ENCODE data around the gene MEA1. TPM values are rescaled to one million over a fixed set of nuclear protein-coding genes. Genes with fewer than 3 reads are reported as not detected.

Gene MEA1
- total RNA-seq, 1 experiment from 2014 or later, result 131 TPM

- Histone ChIP-seq H3K36me3 (ENCODE audit: low read depth, low read length) (peaks cover 16% of the 10 kb centered on the region; the same call in 1 of the 2 replicates), H3K27me3 (ENCODE audit: low read length) (no peaks in the 10 kb centered on the region), H3K79me2 (ENCODE audit: low read length) (peaks cover 44% of the 10 kb centered on the region), H4K20me1 (ENCODE audit: low read length) (peaks cover 6% of the 10 kb centered on the region; the same call in 1 of the 2 replicates), H3K4me2 (ENCODE audit: low read length) (no peak overlapping the region), H3K9ac (ENCODE audit: low read length) (no peak overlapping the region), H3K9me2 (replicated peaks; ENCODE audit: low read length) (no peaks in the 10 kb centered on the region), H3F3A (ENCODE audit: low read length, unreplicated experiment) (no peaks in the 10 kb centered on the region), H3K27ac (ENCODE audit: low read length) (no peak overlapping the region), H3K4me1 (ENCODE audit: insufficient read depth, low read length) (peaks cover 34% of the 10 kb centered on the region), H3K9me3 (ENCODE audit: low read length) (no peaks in the 10 kb centered on the region), H3K4me3 (ENCODE audit: low read length) (no peak overlapping the region), H2AFZ (ENCODE audit: low read length) (no peak overlapping the region)
- TF ChIP-seq EZH2phosphoT487 (IDR thresholded peaks at IDR 0.05; ENCODE audit: borderline replicate concordance, low read length) (no peak), EZH2 (IDR thresholded peaks at IDR 0.05; ENCODE audit: low read length, unreplicated experiment) (no peak), CTCF (conservative IDR thresholded peaks at IDR 0.05; ENCODE audit: low read depth, low read length) (no peak)
- POLR2A ChIA-PET (ENCODE audit: unreplicated experiment), result no interaction called here
- CTCF ChIA-PET, result no interaction called here
- intact Hi-C loops (cut with micrococcal nuclease), result no loop called here
- DNase-seq (no peak), ATAC-seq (no peak)
- no TSS peak for BruUV-seq (replicated peaks)
These were observed 42.2 kb upstream of the MEA1 start for GRCh38 chr6:43055966-43056365.

DNA sequence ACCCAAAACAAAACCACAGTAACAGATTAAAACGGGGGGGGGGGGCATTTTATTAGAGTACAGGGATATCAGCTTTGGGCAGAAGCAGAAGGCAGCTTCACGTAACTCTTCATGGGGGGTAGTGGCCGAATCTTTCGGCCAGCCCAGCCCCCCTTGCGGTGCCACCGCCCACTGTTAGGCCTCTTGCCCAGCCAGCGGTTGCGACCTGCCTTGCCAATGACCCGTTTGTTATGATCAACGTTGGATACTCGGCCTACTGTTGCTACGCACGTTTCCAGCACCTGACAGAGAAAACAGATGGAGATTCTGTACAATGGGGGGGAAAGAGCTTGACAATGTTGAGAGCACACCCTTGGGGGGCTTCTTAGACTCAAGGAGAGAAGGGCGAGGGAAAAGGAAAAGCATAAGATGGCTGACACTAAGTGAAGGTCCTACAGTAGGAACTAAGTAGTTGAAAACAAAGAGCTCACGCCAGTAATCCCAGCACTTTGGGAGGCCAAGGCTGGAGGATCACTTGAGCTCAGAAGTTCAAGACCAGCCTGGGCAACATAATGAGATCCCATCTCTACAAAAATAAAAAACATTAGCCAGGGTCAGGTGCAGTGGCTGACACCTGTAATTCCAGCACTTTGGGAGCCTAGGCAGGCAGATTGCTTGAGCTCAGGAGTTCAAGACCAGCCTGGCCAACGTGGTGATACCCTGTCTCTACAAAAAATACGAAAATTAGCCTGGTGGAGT lies 40.6 kb upstream of the MEA1 start:
- Histone ChIP-seq H3K9me2 (replicated peaks; ENCODE audit: low read length) (no peaks in the 10 kb centered on the region), H3K9me3 (ENCODE audit: low read length) (no peaks in the 10 kb centered on the region), H4K20me1 (ENCODE audit: low read length) (peaks cover 6% of the 10 kb centered on the region; the same call in 1 of the 2 replicates), H3F3A (ENCODE audit: low read length, unreplicated experiment) (no peaks in the 10 kb centered on the region), H3K4me1 (ENCODE audit: insufficient read depth, low read length) (peaks cover 28% of the 10 kb centered on the region), H2AFZ (ENCODE audit: low read length) (peak overlapping the region; percentile 56; the same call in 1 of the 2 replicates), H3K79me2 (ENCODE audit: low read length) (peaks cover 39% of the 10 kb centered on the region), H3K9ac (ENCODE audit: low read length) (peak overlapping the region; percentile 94; the same call in 1 of the 2 replicates), H3K36me3 (ENCODE audit: low read depth, low read length) (peaks cover 16% of the 10 kb centered on the region; the same call in 1 of the 2 replicates), H3K4me2 (ENCODE audit: low read length) (peak overlapping the region; percentile 95), H3K4me3 (ENCODE audit: low read length) (peak overlapping the region; percentile 74), H3K27ac (ENCODE audit: low read length) (peak overlapping the region; percentile 27), H3K27me3 (ENCODE audit: low read length) (no peaks in the 10 kb centered on the region)
- ChIA-PET POLR2A (ENCODE audit: unreplicated experiment) (interaction anchor here (0.5 to 0.8 kb wide), 5 partner anchors 40 to 373 kb away, joined by 3 to 15 read pairs (median 9); partner anchors contain the start of genes ABCC10 and KLHDC3), CTCF (interaction anchor here (0.6 kb wide), 1 partner anchor 95 kb away, joined by 3 read pairs; no protein-coding TSS in a partner anchor)
- TF ChIP-seq EZH2 (IDR thresholded peaks at IDR 0.05; ENCODE audit: low read length, unreplicated experiment), result no peak
- no peak for TF ChIP-seq CTCF (conservative IDR thresholded peaks at IDR 0.05; ENCODE audit: low read depth, low read length)
- no peak for TF ChIP-seq EZH2phosphoT487 (IDR thresholded peaks at IDR 0.05; ENCODE audit: borderline replicate concordance, low read length)
- DNase-seq (no peak), ATAC-seq (no peak)
- intact Hi-C loops (cut with micrococcal nuclease), result no loop called here
- TSS peak; percentile 98 for BruUV-seq (replicated peaks)

Data from PC-3 (cell line).